GM13977 (cell line): ENCODE measurements around the gene ZSCAN31.
"Not testable (repeated sequence)": the region's sequence is repeated elsewhere in the genome, so short reads cannot be mapped to it uniquely, and the experiment has no call there.

Experiments
- DNase-seq: peaks from one replicate; pipeline ENCODE4 v3.0.0; 2012; ENCODE audit warnings: low spot score
- in situ Hi-C: fragments of 300-500 bp; cut with MboI; formaldehyde crosslinking; loops from one replicate; pipeline ENCODE4 v1.12.0; 2022; ENCODE audit warnings: low sequenced_read_pairs, low pct_unique_long_range_greater_than_20kb, mixed read lengths, inconsistent platforms; ENCODE audit not compliant: unreplicated experiment
- TF ChIP-seq, protein P1 (sequence below): IDR thresholded peaks from 2 replicates; pipeline ENCODE4 v1.5.1; 2012; ENCODE audit warnings: mild to moderate bottlenecking, control low read depth; ENCODE audit not compliant: insufficient read depth; ENCODE audit errors: extremely low read depth, missing control alignments

Gene ZSCAN31

DNA sequence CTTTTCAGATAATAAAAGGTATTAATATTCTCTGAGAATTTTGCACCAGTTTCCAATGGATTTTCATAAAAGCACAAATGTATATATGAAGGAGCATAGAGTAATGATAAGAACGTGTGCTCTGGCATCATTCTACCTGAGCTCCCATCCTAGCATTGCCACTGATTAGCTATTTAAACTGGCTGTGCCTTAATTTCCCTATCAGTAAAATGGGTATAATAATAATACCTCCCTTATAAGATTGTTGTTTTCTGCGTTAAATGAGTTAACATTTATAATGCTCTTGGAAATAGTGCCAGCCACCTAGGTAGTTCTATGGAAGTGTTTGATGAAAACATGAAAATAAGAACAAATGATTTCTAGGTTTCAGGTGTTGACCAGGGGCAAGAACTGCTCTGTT, 25.0 kb upstream of the ZSCAN31 start:
- TF ChIP-seq, protein P1, sequence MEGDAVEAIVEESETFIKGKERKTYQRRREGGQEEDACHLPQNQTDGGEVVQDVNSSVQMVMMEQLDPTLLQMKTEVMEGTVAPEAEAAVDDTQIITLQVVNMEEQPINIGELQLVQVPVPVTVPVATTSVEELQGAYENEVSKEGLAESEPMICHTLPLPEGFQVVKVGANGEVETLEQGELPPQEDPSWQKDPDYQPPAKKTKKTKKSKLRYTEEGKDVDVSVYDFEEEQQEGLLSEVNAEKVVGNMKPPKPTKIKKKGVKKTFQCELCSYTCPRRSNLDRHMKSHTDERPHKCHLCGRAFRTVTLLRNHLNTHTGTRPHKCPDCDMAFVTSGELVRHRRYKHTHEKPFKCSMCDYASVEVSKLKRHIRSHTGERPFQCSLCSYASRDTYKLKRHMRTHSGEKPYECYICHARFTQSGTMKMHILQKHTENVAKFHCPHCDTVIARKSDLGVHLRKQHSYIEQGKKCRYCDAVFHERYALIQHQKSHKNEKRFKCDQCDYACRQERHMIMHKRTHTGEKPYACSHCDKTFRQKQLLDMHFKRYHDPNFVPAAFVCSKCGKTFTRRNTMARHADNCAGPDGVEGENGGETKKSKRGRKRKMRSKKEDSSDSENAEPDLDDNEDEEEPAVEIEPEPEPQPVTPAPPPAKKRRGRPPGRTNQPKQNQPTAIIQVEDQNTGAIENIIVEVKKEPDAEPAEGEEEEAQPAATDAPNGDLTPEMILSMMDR, result no peak
- no peak for DNase-seq
- in situ Hi-C loops, result loop anchor here (25.0 kb wide), 1 partner anchor 1199 kb away; no protein-coding TSS in a partner anchor

DNA sequence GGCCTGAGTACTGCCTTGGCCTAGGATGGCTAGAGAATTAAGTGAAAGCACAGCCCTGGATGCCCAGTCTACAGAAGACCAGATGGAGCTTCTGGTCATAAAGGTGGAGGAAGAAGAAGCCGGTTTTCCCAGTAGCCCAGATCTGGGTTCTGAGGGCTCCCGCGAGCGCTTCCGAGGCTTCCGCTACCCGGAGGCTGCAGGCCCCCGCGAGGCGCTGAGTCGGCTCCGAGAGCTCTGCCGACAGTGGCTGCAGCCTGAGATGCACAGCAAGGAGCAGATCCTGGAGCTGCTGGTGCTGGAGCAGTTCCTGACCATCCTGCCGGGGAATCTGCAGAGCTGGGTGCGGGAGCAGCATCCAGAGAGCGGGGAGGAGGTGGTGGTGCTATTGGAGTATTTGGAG, 23.6 kb upstream of the ZSCAN31 start:
- DNase-seq, result not testable (repeated sequence)
- in situ Hi-C loops, result loop anchor here (10.0 to 25.0 kb wide), 2 partner anchors 225 to 1197 kb away; no protein-coding TSS in a partner anchor

DNA sequence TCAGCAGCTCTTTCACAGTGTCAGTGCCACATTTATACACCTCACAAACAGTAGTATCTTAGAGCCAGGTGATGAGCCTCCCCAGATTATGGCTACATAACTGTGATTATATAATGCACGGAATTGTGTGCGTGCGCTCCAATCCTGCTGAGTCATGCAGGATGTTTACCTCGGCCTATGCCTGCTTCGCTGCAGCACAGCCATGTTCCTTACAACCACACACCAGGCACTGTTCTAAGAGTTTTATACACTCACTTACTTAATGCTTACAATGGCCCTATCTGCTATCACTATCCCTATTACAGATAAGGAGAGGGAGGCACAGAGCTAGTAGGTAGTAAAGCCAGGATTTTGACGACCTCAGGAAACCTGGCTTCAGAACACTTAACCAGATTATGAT, 21.1 kb upstream of the ZSCAN31 start:
- TF ChIP-seq, protein P1, result no peak
- DNase-seq, result no peak
- in situ Hi-C loops, result loop anchor here (10.0 to 25.0 kb wide), 2 partner anchors 222 to 1195 kb away; no protein-coding TSS in a partner anchor

DNA sequence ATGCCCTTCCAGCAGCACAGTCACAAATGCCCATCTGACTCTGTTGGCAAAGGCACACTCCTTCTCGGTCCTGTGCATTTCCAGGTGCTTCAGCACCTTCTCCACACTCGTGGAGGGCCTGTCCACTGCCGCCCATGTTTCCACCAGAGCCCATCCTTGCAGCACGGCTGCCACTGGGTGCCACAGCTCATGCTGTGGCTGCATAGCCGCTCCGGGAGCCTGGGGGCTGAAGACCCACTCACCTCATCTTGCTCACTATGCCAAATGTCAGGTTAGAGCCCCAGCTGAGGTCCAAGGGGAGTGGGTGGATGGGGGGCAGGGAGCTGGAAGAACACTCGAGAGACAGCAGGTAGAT, 20.7 kb upstream of the ZSCAN31 start:
- in situ Hi-C loops, result loop anchor here (10.0 to 25.0 kb wide), 2 partner anchors 222 to 1194 kb away; no protein-coding TSS in a partner anchor
- TF ChIP-seq, protein P1, result no peak
- no peak for DNase-seq

DNA sequence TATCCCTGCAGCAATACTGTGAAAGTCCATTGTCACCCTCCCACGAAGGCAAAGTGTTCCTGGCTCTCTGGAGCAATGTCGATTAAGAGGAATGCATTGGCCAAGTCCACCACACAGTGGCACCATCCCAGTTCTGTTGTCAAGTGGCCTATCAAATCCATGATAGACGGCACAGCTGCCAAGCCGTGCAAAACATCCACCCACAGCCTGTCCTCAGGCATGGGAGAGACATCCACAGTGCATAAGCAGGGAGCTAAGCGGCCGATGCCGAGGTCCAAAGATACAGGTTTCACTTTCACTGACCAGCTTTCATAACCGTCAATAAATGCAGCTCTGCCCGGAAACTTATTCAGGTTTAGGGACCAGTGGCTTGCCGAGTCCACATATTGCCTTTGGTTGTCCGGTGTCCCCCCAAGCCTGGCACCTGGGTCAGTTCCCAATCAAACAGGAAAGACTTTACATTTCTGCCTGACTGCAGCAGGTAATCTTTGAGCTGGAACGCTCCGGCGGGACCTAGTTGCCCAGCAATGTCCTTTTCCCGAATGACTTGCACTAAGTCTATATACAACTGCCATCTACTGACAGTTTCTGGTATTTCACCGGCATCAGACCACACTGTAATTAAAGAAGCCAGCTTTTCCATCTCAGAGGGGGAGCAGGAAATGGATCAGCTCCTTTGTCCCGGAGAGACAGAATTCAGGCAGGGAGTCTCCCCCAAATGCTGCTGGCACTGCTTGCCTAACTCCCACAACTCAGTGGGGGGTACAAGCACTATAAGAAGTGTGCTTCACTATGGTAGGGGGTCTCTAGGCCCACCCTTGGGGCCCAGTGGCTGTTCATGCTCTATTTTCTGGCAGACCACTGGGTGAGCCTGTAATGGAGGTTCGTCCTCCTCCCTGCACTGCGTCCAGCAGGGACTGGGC, 20.1 kb upstream of the ZSCAN31 start:
- DNase-seq, result peak; percentile 68
- TF ChIP-seq, protein P1, result peak; percentile 86
- in situ Hi-C loops, result loop anchor here (10.0 to 25.0 kb wide), 2 partner anchors 221 to 1194 kb away; no protein-coding TSS in a partner anchor

DNA sequence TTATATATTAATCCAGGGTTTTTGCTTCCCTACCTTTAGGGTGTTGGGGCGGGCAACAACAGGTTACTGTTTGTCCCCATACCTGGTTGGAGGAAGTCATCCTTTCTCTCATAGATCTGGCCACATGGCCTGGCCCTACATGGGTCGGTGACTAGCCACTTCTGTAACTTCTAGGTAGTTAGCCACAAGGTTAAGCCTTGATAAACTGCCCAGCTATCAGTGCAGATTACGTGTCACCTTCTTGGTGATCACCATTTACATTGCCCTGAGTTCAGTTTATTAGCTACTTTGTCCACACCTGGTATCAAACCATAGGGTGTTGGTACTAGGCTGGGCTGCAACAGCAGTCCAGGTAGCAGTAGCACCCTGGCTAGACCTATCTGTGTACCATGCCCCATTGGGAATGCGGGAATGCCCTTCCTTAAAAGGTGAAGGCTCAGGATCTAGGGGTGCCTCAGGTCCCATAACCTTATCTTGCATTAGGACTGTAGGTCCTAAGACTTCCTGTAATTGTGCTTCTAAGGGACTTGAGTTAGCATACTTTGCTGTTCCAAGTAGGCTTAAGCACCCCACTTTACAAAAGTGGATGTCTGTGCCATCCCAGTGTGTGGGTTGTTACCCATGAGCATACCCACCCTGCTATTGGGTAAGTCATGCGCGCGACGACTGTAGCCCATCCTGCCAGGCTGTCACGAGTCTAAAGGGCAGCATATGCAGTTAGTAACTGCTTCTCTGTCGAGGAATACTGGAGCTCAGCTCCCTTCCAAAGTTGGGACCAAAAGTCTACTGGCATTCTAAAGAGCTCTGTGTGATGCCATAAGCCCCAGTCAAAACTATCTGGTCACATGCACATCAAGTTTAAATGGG, 19.0 kb upstream of the ZSCAN31 start:
- in situ Hi-C loops, result loop anchor here (10.0 to 25.0 kb wide), 2 partner anchors 220 to 1193 kb away; no protein-coding TSS in a partner anchor
- TF ChIP-seq, protein P1, result no peak
- no peak for DNase-seq
